ENCODE data around the gene SV2C. TPM values are rescaled to one million over a fixed set of nuclear protein-coding genes. Genes with fewer than 3 reads are reported as not detected.
"Not testable (repeated sequence)": the region's sequence is repeated elsewhere in the genome, so short reads cannot be mapped to it uniquely, and the experiment has no call there.

SV2C gene
- total RNA-seq, 1 donor, result not detected

- TF ChIP-seq CTCF (IDR thresholded peaks at IDR 0.05; ENCODE audit: insufficient read depth, low read depth, low read length), result no peak
- DNase-seq (ENCODE audit: low read depth), result no peak
- no peak overlapping the region for H3K4me3 ChIP-seq (ENCODE audit: low read depth, low read length)
These were observed 1.5 kb downstream of the SV2C start for GRCh38 chr5:76084496-76085242.

- DNase-seq (ENCODE audit: low read depth), result no peak
- no peak for TF ChIP-seq CTCF (IDR thresholded peaks at IDR 0.05; ENCODE audit: insufficient read depth, low read depth, low read length)
These were observed 2.0 kb downstream of the SV2C start for GRCh38 chr5:76085243-76085579.

GRCh38 chr5:76086095-76086494 is 2.9 kb downstream of the SV2C start:
- DNase-seq (ENCODE audit: low read depth), result no peak
- no peak overlapping the region for H3K4me3 ChIP-seq (ENCODE audit: low read depth, low read length)
- no peak for TF ChIP-seq CTCF (IDR thresholded peaks at IDR 0.05; ENCODE audit: insufficient read depth, low read depth, low read length)

More at GRCh38 chr5:76085243-76085579, 2.0 kb downstream of the SV2C start:
- H3K4me3 ChIP-seq (ENCODE audit: low read depth, low read length), result no peak overlapping the region

- not testable (repeated sequence) for DNase-seq (ENCODE audit: low read depth); H3K4me3 ChIP-seq (ENCODE audit: low read depth, low read length)
These were observed 6.0 kb downstream of the SV2C start for GRCh38 chr5:76089156-76089555.

- DNase-seq (ENCODE audit: low read depth), result no peak
- no peak overlapping the region for H3K4me3 ChIP-seq (ENCODE audit: low read depth, low read length)
- TF ChIP-seq CTCF (IDR thresholded peaks at IDR 0.05; ENCODE audit: insufficient read depth, low read depth, low read length), result no peak
These were observed 8.2 kb downstream of the SV2C start for GRCh38 chr5:76091351-76091750.

- TF ChIP-seq CTCF (IDR thresholded peaks at IDR 0.05; ENCODE audit: insufficient read depth, low read depth, low read length), result no peak
- H3K4me3 ChIP-seq (ENCODE audit: low read depth, low read length), result no peak overlapping the region
- DNase-seq (ENCODE audit: low read depth), result no peak
These were observed 16.1 kb downstream of the SV2C start for GRCh38 chr5:76099286-76099702.

GRCh38 chr5:76099756-76100155 is 16.6 kb downstream of the SV2C start:
- no peak for TF ChIP-seq CTCF (IDR thresholded peaks at IDR 0.05; ENCODE audit: insufficient read depth, low read depth, low read length)
- H3K4me3 ChIP-seq (ENCODE audit: low read depth, low read length), result no peak overlapping the region
- no peak for DNase-seq (ENCODE audit: low read depth)

Measured in fibroblast of villous mesenchyme (primary cell).